ENCODE data around the gene PARD6G.

PARD6G gene

DNA sequence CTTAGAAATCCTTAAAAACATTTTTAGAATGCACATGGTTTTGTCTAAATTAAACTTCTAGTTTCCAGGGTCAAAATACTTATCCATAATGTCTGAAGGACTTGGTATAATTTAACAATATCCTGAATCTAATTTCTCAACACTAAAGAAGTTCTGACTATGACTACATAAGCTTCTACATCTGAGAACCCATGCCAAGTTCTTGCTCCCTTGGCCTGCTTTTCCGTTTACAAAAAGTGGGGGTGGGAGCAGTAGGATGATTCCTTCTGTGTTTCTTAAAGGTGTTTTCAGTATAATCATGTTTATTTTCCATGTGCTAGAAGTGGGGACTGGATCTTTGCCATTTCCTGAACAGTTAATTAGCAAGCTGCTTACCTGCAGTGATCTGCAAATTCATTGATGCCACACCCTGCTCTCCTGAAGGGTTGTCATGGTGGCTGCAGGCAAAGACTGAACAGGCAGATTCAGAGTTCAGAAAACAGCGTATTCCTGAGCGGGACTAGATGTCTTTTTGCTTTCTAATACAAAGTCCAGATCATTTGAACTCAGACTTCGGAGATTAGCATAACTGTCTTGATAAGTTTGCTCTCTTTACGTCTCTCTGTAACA lies 102.0 kb downstream of the PARD6G start:
- peaks cover 5% of the 10 kb centered on the region for H3K36me3 ChIP-seq
- H3K4me3 ChIP-seq (ENCODE audit: low read depth in 1 of 2, low read length in 1 of 2), result no peak overlapping the region
- peaks cover 18 to 23% of the 10 kb centered on the region in 2 experiments for H3K4me1 ChIP-seq (ENCODE audit: control insufficient read depth in 1 of 2, insufficient read depth in 1 of 2, low read depth in 1 of 2, low read length in 1 of 2)
- H3K9me3 ChIP-seq, result no peaks in the 10 kb centered on the region
- no peak for TF ChIP-seq CTCF (IDR thresholded peaks at IDR 0.05)
- peaks cover 33% of the 10 kb centered on the region for H3K27me3 ChIP-seq
- H3K27ac ChIP-seq, result no peak overlapping the region

GRCh38 chr18:80143881-80144280 lies 103.4 kb downstream of the PARD6G start:
- Histone ChIP-seq H3K4me1 (ENCODE audit: control insufficient read depth in 1 of 2, insufficient read depth in 1 of 2, low read depth in 1 of 2, low read length in 1 of 2) (peaks cover 17 to 21% of the 10 kb centered on the region in 2 experiments), H3K27me3 (peaks cover 33% of the 10 kb centered on the region), H3K27ac (no peak overlapping the region), H3K4me3 (ENCODE audit: low read depth in 1 of 2, low read length in 1 of 2) (no peak overlapping the region), H3K9me3 (no peaks in the 10 kb centered on the region), H3K36me3 (peaks cover 5% of the 10 kb centered on the region)
- TF ChIP-seq CTCF (IDR thresholded peaks at IDR 0.05), result no peak

GRCh38 chr18:80140455-80140985 lies 106.8 kb downstream of the PARD6G start:
- Histone ChIP-seq H3K27me3 (peaks cover 3% of the 10 kb centered on the region), H3K27ac (no peak overlapping the region), H3K4me1 (ENCODE audit: control insufficient read depth in 1 of 2, insufficient read depth in 1 of 2, low read depth in 1 of 2, low read length in 1 of 2) (no peaks in the 10 kb centered on the region), H3K36me3 (peaks cover 31% of the 10 kb centered on the region), H3K4me3 (ENCODE audit: low read depth in 1 of 2, low read length in 1 of 2) (no peak overlapping the region), H3K9me3 (no peaks in the 10 kb centered on the region)
- TF ChIP-seq CTCF (IDR thresholded peaks at IDR 0.05), result no peak

DNA sequence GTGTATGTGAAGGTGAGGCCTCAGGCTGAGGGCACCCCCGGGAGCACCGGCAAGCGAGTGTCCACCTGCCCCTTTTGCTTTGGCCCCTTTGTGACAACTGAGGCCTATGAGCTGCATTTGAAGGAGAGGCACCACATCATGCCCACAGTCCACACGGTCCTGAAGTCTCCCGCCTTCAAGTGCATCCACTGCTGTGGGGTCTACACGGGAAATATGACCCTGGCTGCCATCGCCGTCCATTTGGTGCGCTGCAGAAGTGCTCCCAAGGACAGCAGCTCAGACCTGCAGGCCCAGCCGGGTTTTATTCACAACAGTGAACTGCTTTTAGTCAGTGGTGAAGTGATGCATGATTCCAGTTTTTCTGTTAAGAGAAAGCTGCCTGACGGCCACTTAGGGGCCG lies 109.3 kb downstream of the PARD6G start:
- no peaks in the 10 kb centered on the region for H3K27me3 ChIP-seq
- peaks cover 38% of the 10 kb centered on the region for H3K36me3 ChIP-seq
- no peak overlapping the region for H3K27ac ChIP-seq
- TF ChIP-seq CTCF (IDR thresholded peaks at IDR 0.05), result no peak
- H3K4me1 ChIP-seq (ENCODE audit: control insufficient read depth in 1 of 2, insufficient read depth in 1 of 2, low read depth in 1 of 2, low read length in 1 of 2), result no peaks in the 10 kb centered on the region
- H3K4me3 ChIP-seq (ENCODE audit: low read depth in 1 of 2, low read length in 1 of 2), result no peak overlapping the region
- H3K9me3 ChIP-seq, result no peaks in the 10 kb centered on the region

DNA sequence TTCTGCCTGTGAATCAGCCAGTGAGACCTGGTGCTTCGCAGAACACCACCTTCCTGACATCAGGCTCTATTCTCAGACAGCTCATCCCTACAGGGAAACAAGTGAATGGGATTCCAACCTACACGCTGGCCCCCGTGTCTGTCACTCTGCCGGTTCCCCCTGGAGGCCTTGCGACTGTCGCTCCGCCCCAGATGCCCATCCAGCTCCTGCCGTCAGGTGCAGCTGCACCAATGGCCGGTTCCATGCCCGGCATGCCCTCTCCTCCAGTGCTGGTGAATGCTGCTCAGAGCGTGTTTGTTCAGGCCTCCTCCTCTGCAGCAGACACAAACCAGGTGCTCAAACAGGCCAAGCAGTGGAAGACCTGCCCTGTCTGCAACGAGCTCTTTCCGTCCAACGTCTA lies 110.2 kb downstream of the PARD6G start:
- peaks cover 42% of the 10 kb centered on the region for H3K36me3 ChIP-seq
- no peak for TF ChIP-seq CTCF (IDR thresholded peaks at IDR 0.05)
- no peaks in the 10 kb centered on the region for H3K9me3 ChIP-seq
- no peaks in the 10 kb centered on the region for H3K4me1 ChIP-seq (ENCODE audit: control insufficient read depth in 1 of 2, insufficient read depth in 1 of 2, low read depth in 1 of 2, low read length in 1 of 2)
- no peaks in the 10 kb centered on the region for H3K27me3 ChIP-seq
- H3K27ac ChIP-seq, result no peak overlapping the region
- no peak overlapping the region for H3K4me3 ChIP-seq (ENCODE audit: low read depth in 1 of 2, low read length in 1 of 2)

Data from neutrophil (primary cell).